Dendritic cell treated with granulocyte-macrophage colony-stimulating factor and Interleukin-4, amounts not matched to agents 40 ng/mL and 50 ng/mL, for 4 days (primary cell): Measurements from ENCODE around the gene TOP3B.

Experiments
- H3K27ac Mint-ChIP-seq: one replicate; pipeline ENCODE4 v1.8.0; 2022; ENCODE audit warnings: mild to moderate bottlenecking, mixed read lengths
- H3K27me3 Mint-ChIP-seq: one replicate; pipeline ENCODE4 v1.8.0; 2022; ENCODE audit warnings: mild to moderate bottlenecking, mixed read lengths
- H3K36me3 Mint-ChIP-seq: one replicate; pipeline ENCODE4 v1.8.0; 2022; ENCODE audit warnings: low read depth, mixed read lengths
- H3K4me1 Mint-ChIP-seq: one replicate; pipeline ENCODE4 v1.8.0; 2022; ENCODE audit warnings: low read depth, mixed read lengths
- H3K4me3 Mint-ChIP-seq: one replicate; pipeline ENCODE4 v1.8.0; 2022; ENCODE audit warnings: mild to moderate bottlenecking, moderate library complexity, mixed read lengths
- H3K9me3 Mint-ChIP-seq: one replicate; pipeline ENCODE4 v1.8.0; 2022; ENCODE audit warnings: mixed read lengths
- intact Hi-C: fragments of 100-400 bp; cut with micrococcal nuclease; formaldehyde crosslinking; loops from one replicate; pipeline ENCODE4 v1.15.0; 2022

Gene TOP3B

GRCh38 chr22:22001664-22002525 is 19.3 kb upstream of the TOP3B start:
- no peaks in the 10 kb centered on the region for H3K9me3 Mint-ChIP-seq

GRCh38 chr22:21998595-21999247 is 16.1 kb upstream of the TOP3B start:
- Mint-ChIP-seq H3K36me3 (no peaks in the 10 kb centered on the region), H3K4me1 (no peaks in the 10 kb centered on the region), H3K27ac (no peak overlapping the region), H3K4me3 (no peak overlapping the region), H3K9me3 (no peaks in the 10 kb centered on the region), H3K27me3 (peaks cover 7% of the 10 kb centered on the region)
- intact Hi-C loops = no loop called here

More at GRCh38 chr22:22001664-22002525, 19.3 kb upstream of the TOP3B start:
- H3K4me1 Mint-ChIP-seq = no peaks in the 10 kb centered on the region
- H3K36me3 Mint-ChIP-seq = no peaks in the 10 kb centered on the region
- peaks cover 7% of the 10 kb centered on the region for H3K27me3 Mint-ChIP-seq
- no peak overlapping the region for H3K27ac Mint-ChIP-seq
- intact Hi-C loops = no loop called here
- no peak overlapping the region for H3K4me3 Mint-ChIP-seq

DNA sequence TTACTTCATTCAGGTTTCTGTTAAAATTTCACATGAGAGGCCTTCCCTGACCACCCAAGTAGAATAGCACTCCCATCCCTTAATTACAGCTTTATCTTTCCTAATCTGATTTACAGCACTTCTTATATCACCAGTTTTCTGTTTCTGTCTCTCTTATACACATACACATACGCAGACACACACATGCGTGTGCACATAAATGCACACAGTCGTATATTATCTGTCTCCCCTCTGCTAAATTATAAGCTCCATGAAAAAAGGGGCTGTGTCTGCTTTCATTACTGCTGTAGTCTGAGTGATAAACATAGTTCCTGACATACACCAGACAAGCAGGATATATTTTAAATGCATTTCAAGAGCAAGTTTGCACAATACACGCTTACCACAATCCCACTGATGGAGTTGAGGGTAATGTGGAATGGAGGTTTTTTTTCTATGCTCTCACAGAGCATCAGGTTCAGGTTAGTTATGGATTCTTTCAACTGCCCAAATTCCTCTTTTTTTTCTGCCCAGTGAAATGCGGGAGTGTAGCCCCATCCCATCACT is 13.7 kb upstream of the TOP3B start:
- no peak overlapping the region for H3K4me3 Mint-ChIP-seq
- no peaks in the 10 kb centered on the region for H3K36me3 Mint-ChIP-seq
- intact Hi-C loops = no loop called here
- no peak overlapping the region for H3K27ac Mint-ChIP-seq
- no peaks in the 10 kb centered on the region for H3K4me1 Mint-ChIP-seq
- peaks cover 3% of the 10 kb centered on the region for H3K27me3 Mint-ChIP-seq
- no peaks in the 10 kb centered on the region for H3K9me3 Mint-ChIP-seq

GRCh38 chr22:21995660-21996059 is 13.1 kb upstream of the TOP3B start:
- Mint-ChIP-seq H3K4me1 (no peaks in the 10 kb centered on the region), H3K4me3 (no peak overlapping the region), H3K36me3 (no peaks in the 10 kb centered on the region), H3K27ac (no peak overlapping the region), H3K27me3 (peaks cover 1% of the 10 kb centered on the region), H3K9me3 (no peaks in the 10 kb centered on the region)
- intact Hi-C loops = no loop called here

DNA sequence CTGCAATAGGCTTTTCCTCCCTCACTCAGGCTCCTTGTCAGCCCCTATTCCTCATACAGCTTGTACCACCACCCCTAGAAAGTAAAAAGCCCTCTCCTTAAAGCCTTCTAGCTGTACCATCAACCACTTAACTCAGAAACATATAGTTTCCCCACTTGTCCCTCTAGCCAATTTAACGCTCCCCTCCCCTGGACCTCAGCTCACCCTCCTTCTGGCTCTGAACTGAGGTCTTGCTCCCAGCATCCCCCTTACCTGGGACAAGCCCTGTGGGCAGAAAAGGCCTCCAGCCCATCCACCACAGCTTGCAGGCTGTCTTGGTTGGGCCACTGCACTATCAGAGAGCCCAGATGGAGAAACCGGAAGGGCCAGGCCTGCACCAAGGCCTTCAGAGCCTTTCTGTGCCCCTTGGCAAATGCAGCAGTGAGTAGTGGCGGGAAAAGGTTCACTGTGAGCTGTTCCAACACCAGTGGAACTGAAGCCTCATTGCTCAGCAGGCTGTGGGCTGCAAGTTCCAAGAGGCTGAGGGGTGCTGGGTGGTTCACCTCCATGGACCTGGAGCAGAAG is 12.4 kb upstream of the TOP3B start:
- Mint-ChIP-seq H3K4me1 (no peaks in the 10 kb centered on the region), H3K4me3 (no peak overlapping the region), H3K9me3 (no peaks in the 10 kb centered on the region), H3K27ac (no peak overlapping the region), H3K36me3 (no peaks in the 10 kb centered on the region), H3K27me3 (peaks cover 1% of the 10 kb centered on the region)
- intact Hi-C loops = no loop called here

GRCh38 chr22:21992593-21993237 is 10.1 kb upstream of the TOP3B start:
- peaks cover 3% of the 10 kb centered on the region for H3K27me3 Mint-ChIP-seq
- H3K9me3 Mint-ChIP-seq = no peaks in the 10 kb centered on the region
- H3K27ac Mint-ChIP-seq = no peak overlapping the region
- H3K4me3 Mint-ChIP-seq = no peak overlapping the region
- H3K4me1 Mint-ChIP-seq = no peaks in the 10 kb centered on the region
- H3K36me3 Mint-ChIP-seq = no peaks in the 10 kb centered on the region
- intact Hi-C loops = no loop called here

DNA sequence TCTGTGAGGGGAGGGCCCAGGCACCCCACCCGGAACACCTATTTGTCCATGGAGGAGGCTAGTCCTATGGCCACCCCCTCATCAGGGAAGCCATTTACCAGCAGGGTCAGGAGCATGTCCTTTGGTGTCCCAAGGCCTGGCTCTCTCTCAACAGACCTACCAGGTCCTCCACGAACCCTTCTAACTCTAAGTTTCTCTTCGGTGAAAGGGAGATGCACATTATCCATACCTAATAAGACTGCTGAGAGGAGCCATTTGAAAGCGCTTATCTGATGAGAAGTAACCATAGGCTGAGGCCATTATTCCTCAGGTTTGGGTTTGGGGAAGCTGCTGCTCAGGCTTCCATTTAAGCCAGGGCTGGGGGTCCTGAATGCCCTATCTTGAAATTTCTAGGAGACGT is 9.2 kb upstream of the TOP3B start:
- peaks cover 1% of the 10 kb centered on the region for H3K27me3 Mint-ChIP-seq
- intact Hi-C loops = no loop called here
- H3K27ac Mint-ChIP-seq = no peak overlapping the region
- H3K4me1 Mint-ChIP-seq = no peaks in the 10 kb centered on the region
- no peaks in the 10 kb centered on the region for H3K36me3 Mint-ChIP-seq
- no peaks in the 10 kb centered on the region for H3K9me3 Mint-ChIP-seq
- no peak overlapping the region for H3K4me3 Mint-ChIP-seq

- intact Hi-C loops = no loop called here
- H3K36me3 Mint-ChIP-seq = no peaks in the 10 kb centered on the region
- H3K4me3 Mint-ChIP-seq = no peak overlapping the region
- no peaks in the 10 kb centered on the region for H3K9me3 Mint-ChIP-seq
- no peak overlapping the region for H3K27ac Mint-ChIP-seq
- H3K4me1 Mint-ChIP-seq = no peaks in the 10 kb centered on the region
- peaks cover 1% of the 10 kb centered on the region for H3K27me3 Mint-ChIP-seq
Observed at GRCh38 chr22:21991304-21991596, 8.7 kb upstream of the TOP3B start.

- H3K27me3 Mint-ChIP-seq = peaks cover 1% of the 10 kb centered on the region
- no peaks in the 10 kb centered on the region for H3K36me3 Mint-ChIP-seq
- no peak overlapping the region for H3K4me3 Mint-ChIP-seq
- no peak overlapping the region for H3K27ac Mint-ChIP-seq
- intact Hi-C loops = no loop called here
- H3K4me1 Mint-ChIP-seq = no peaks in the 10 kb centered on the region
- H3K9me3 Mint-ChIP-seq = no peaks in the 10 kb centered on the region
Observed at GRCh38 chr22:21990445-21991303, 8.1 kb upstream of the TOP3B start.

GRCh38 chr22:21989049-21989448 is 6.5 kb upstream of the TOP3B start:
- Mint-ChIP-seq H3K36me3 (no peaks in the 10 kb centered on the region), H3K27me3 (peaks cover 1% of the 10 kb centered on the region), H3K9me3 (no peaks in the 10 kb centered on the region), H3K4me3 (no peak overlapping the region), H3K27ac (no peak overlapping the region), H3K4me1 (no peaks in the 10 kb centered on the region)
- intact Hi-C loops = no loop called here

DNA sequence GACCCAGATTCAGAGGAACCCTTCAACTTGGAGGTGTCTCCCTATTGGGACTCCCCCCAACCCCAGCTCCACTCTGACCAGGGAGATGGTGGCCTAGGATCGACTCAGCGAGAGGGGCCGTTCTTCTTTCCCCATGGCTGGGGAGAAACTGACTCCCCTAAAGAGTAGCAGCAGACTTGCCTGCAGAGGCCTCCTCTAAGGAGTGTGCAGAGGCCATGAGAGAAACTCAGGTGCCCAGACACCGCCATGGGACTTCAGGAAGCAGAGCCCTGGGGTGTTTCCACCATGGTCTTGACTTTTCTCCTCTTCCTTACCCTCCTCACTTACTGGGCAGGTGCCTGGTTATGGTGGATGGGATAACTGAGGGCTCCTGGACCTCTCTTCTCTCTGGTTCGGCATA is 2.6 kb upstream of the TOP3B start:
- intact Hi-C loops = no loop called here
- H3K4me3 Mint-ChIP-seq = no peak overlapping the region
- H3K9me3 Mint-ChIP-seq = no peaks in the 10 kb centered on the region
- H3K27me3 Mint-ChIP-seq = peaks cover 1% of the 10 kb centered on the region
- peak overlapping the region; percentile 27 for H3K27ac Mint-ChIP-seq
- H3K4me1 Mint-ChIP-seq = peaks cover 19% of the 10 kb centered on the region
- H3K36me3 Mint-ChIP-seq = peaks cover 7% of the 10 kb centered on the region

- Mint-ChIP-seq H3K9me3 (no peaks in the 10 kb centered on the region), H3K27ac (peak overlapping the region; percentile 27), H3K4me1 (peaks cover 21% of the 10 kb centered on the region), H3K27me3 (peaks cover 1% of the 10 kb centered on the region), H3K4me3 (no peak overlapping the region), H3K36me3 (peaks cover 7% of the 10 kb centered on the region)
- intact Hi-C loops = no loop called here
Observed at GRCh38 chr22:21984793-21985192, 2.2 kb upstream of the TOP3B start.

DNA sequence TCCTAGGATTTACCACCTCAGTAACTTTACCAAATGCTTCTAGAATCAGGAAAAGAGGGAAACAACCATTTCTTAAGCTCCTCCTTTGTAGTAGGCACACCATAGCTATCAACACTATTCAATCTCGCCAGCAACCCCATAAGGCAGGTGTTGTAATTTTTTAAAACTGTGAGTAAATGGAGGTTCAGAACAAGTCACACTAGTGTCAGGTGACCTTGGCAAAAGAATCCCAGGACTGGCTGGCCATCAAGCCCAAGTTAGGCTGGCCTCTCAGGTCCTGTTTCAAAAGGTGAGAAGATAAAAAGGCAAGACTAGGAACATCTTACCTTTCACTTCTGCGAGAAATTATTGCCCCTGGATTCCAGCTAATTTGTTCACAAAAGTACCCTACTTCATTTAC is 713 bp downstream of the TOP3B start:
- H3K4me1 Mint-ChIP-seq = peaks cover 36% of the 10 kb centered on the region
- no peaks in the 10 kb centered on the region for H3K27me3 Mint-ChIP-seq
- peak overlapping the region; percentile 88 for H3K27ac Mint-ChIP-seq
- H3K36me3 Mint-ChIP-seq = peaks cover 28% of the 10 kb centered on the region
- peak overlapping the region; percentile 86 for H3K4me3 Mint-ChIP-seq
- intact Hi-C loops = no loop called here
- no peaks in the 10 kb centered on the region for H3K9me3 Mint-ChIP-seq
